Liver (tissue), 9 donors: ENCODE results near the gene MGRN1. TPM values are rescaled to one million over a fixed set of nuclear protein-coding genes. Genes with fewer than 3 reads are reported as not detected.

ENCODE experiments used
- DNase-seq: peaks from one replicate; pipeline ENCODE4 v3.0.0-alpha.2; 2017; ENCODE audit warnings: low spot score
- H3K27ac ChIP-seq, 2 donors: one replicate each; pipeline ENCODE4 v1.7.0; 2013; ENCODE audit warnings: inconsistent platforms in 2 of 2, low read length in 2 of 2, control low read depth in 1 of 2, low read depth in 1 of 2, mild to moderate bottlenecking in 1 of 2
- H3K27me3 ChIP-seq, 4 donors: one replicate each; pipeline versions ENCODE4 v1.6.1 to v1.7.0; 2013; ENCODE audit warnings: low read length in 3 of 4, inconsistent platforms in 1 of 4, mild to moderate bottlenecking in 1 of 4, moderate library complexity in 1 of 4; ENCODE audit not compliant: control insufficient read depth in 4 of 4, insufficient read depth in 4 of 4
- H3K36me3 ChIP-seq, 4 donors: one replicate each; pipeline versions ENCODE4 v1.6.1 to v1.7.0; 2013; ENCODE audit warnings: low read length in 3 of 4, mild to moderate bottlenecking in 3 of 4, low read depth in 1 of 4, moderate library complexity in 1 of 4; ENCODE audit not compliant: control insufficient read depth in 4 of 4, insufficient read depth in 3 of 4
- H3K4me1 ChIP-seq, 4 donors: one replicate each; pipeline versions ENCODE4 v1.6.1 to v1.7.0; 2013; ENCODE audit warnings: low read length in 3 of 4, mild to moderate bottlenecking in 3 of 4, moderate library complexity in 1 of 4; ENCODE audit not compliant: control insufficient read depth in 4 of 4, insufficient read depth in 4 of 4
- H3K4me3 ChIP-seq, 3 donors: one replicate each; pipeline versions ENCODE4 v1.6.1 to v1.7.0; 2013; ENCODE audit warnings: low read length in 3 of 3, control low read depth in 1 of 3, low read depth in 1 of 3, mild to moderate bottlenecking in 1 of 3
- H3K9ac ChIP-seq, 2 donors: one replicate each; pipeline ENCODE4 v1.7.0; 2013; ENCODE audit warnings: low read length in 2 of 2, mild to moderate bottlenecking in 2 of 2, moderate library complexity in 2 of 2, control low read depth in 1 of 2, low read depth in 1 of 2
- H3K9me3 ChIP-seq, 4 donors: one replicate each; pipeline versions ENCODE4 v1.6.1 to v1.7.0; 2013; ENCODE audit warnings: low read length in 3 of 4; ENCODE audit not compliant: control insufficient read depth in 4 of 4
- EGR1 ChIP-seq, 2 donors: IDR thresholded peaks; 2 replicates each; pipeline ENCODE4 v1.6.1; 2016 to 2018; ENCODE audit warnings: antibody characterized with exemption in 2 of 2, low read depth in 2 of 2
- FOXA1 ChIP-seq: IDR thresholded peaks from 2 replicates; pipeline ENCODE4 v1.6.1; 2016; ENCODE audit warnings: antibody characterized with exemption
- FOXA2 ChIP-seq: IDR thresholded peaks from 2 replicates; pipeline ENCODE4 v1.6.1; 2016; ENCODE audit warnings: antibody characterized with exemption
- HNF4A ChIP-seq, 2 donors: conservative IDR thresholded peaks; 2 replicates each; pipeline ENCODE4 v1.6.1; 2016; ENCODE audit warnings: antibody characterized with exemption in 2 of 2, mild to moderate bottlenecking in 2 of 2
- HNF4G ChIP-seq: IDR thresholded peaks from 2 replicates; pipeline ENCODE4 v1.6.1; 2016; ENCODE audit warnings: antibody characterized with exemption
- JUND ChIP-seq, 2 donors: IDR thresholded peaks; 2 replicates each; pipeline ENCODE4 v1.6.1; 2016; ENCODE audit warnings: antibody characterized with exemption in 2 of 2
- NR2F2 ChIP-seq: IDR thresholded peaks from 2 replicates; pipeline ENCODE4 v1.6.1; 2016; ENCODE audit warnings: antibody characterized with exemption
- RAD21 ChIP-seq, 2 donors: IDR thresholded peaks; 2 replicates each; pipeline ENCODE4 v1.6.1; 2016; ENCODE audit warnings: antibody characterized with exemption in 2 of 2, mild to moderate bottlenecking in 2 of 2
- RXRA ChIP-seq, 2 donors: IDR thresholded peaks; 2 replicates each; pipeline ENCODE4 v1.6.1; 2017 to 2018; ENCODE audit warnings: antibody characterized with exemption in 2 of 2, mild to moderate bottlenecking in 1 of 2
- TAF1 ChIP-seq: conservative IDR thresholded peaks from 2 replicates; pipeline ENCODE4 v1.6.1; 2016; ENCODE audit warnings: antibody characterized with exemption, mild to moderate bottlenecking
- YY1 ChIP-seq: IDR thresholded peaks from 2 replicates; pipeline ENCODE4 v1.6.1; 2016; ENCODE audit warnings: antibody characterized with exemption, mild to moderate bottlenecking
- WGBS: extraction: QIAGEN DNeasy Blood & Tissue Kit; methylation state at CpG from one replicate; pipeline ENCODE4 v1.1.7; 2013; 5-methylcytosine and 5-hydroxymethylcytosine counted together
- polyA plus RNA-seq, 2 donors: library from polyadenylated mRNA; stranded (reverse) in 1 of 2; unstranded in 1 of 2; fragments of 200-250 nt in 1 of 2; fragments of >200 nt in 1 of 2; fragmentation: Nextera tagmentation in 1 of 2; extraction: Ambion mirVana in 1 of 2; gene quantifications; one replicate each; pipeline versions ENCODE4 v1.2.1 to v1.2.3, GENCODE V29; 2013 to 2015
- total RNA-seq, 2 donors: library from RNA; depleted of rRNA; stranded (reverse); fragments of >200 nt; gene quantifications; one replicate each; pipeline ENCODE4 v1.2.3, GENCODE V29; 2014
- TF ChIP-seq, protein P1 (sequence below): IDR thresholded peaks from 2 replicates; pipeline ENCODE4 v1.6.1; 2016; ENCODE audit warnings: antibody characterized with exemption, mild to moderate bottlenecking
- TF ChIP-seq, protein P2 (sequence below): IDR thresholded peaks from 2 replicates; pipeline ENCODE4 v1.6.1; 2016; ENCODE audit warnings: antibody characterized with exemption
- TF ChIP-seq, protein P3 (sequence below): IDR thresholded peaks from 2 replicates; pipeline ENCODE4 v1.6.1; 2016; ENCODE audit warnings: antibody characterized with exemption
- TF ChIP-seq, protein P4 (sequence below): fragments of 150-350 bp; IDR thresholded peaks from 2 replicates; pipeline ENCODE4 v1.5.1; 2017; ENCODE audit warnings: improper control_type of control experiment, low read depth, low read length; ENCODE audit not compliant: missing input control
- donor health status: healthy.
- donor health status: healthy.
- donor health status: healthy.
- donor health status: healthy.
- donor health status: healthy.

MGRN1 gene
- total and polyA plus RNA-seq, 4 donors: 15.9 to 35.7 (median 25.9) TPM

DNA sequence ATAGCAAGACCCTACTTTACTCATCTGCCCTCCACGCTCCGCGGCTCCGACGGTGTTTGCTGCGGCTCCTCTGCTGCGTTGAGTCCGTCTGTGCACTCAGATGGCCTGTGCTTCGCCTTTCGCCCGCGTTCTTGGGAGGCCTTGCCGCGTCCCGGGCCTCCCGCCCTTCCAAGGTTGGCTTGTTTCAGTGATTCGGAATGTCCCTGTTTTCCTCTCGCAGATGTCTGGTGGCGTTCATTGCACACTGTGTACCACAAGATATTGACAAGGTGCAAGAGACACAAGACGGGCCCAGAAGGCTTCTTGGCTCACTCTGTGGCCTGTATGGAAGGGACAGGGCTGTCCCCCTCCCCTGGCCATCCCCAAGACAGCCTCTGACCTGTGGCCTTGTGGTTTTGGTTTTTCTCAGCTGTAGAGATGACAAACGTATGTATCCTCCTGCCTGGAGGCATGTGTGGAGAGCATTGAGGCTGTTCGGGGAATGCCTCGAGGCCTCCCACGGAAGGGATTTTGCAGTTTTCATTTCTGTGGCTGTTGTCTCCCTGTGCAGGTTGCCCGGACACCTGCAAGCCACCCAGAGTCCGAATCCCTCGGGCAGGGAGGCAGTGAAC, 15.4 kb downstream of the MGRN1 start (continued):
- TF ChIP-seq, protein P1, sequence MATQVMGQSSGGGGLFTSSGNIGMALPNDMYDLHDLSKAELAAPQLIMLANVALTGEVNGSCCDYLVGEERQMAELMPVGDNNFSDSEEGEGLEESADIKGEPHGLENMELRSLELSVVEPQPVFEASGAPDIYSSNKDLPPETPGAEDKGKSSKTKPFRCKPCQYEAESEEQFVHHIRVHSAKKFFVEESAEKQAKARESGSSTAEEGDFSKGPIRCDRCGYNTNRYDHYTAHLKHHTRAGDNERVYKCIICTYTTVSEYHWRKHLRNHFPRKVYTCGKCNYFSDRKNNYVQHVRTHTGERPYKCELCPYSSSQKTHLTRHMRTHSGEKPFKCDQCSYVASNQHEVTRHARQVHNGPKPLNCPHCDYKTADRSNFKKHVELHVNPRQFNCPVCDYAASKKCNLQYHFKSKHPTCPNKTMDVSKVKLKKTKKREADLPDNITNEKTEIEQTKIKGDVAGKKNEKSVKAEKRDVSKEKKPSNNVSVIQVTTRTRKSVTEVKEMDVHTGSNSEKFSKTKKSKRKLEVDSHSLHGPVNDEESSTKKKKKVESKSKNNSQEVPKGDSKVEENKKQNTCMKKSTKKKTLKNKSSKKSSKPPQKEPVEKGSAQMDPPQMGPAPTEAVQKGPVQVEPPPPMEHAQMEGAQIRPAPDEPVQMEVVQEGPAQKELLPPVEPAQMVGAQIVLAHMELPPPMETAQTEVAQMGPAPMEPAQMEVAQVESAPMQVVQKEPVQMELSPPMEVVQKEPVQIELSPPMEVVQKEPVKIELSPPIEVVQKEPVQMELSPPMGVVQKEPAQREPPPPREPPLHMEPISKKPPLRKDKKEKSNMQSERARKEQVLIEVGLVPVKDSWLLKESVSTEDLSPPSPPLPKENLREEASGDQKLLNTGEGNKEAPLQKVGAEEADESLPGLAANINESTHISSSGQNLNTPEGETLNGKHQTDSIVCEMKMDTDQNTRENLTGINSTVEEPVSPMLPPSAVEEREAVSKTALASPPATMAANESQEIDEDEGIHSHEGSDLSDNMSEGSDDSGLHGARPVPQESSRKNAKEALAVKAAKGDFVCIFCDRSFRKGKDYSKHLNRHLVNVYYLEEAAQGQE: no peak
- no peak for TF ChIP-seq RAD21 (IDR thresholded peaks at IDR 0.05)

DNA sequence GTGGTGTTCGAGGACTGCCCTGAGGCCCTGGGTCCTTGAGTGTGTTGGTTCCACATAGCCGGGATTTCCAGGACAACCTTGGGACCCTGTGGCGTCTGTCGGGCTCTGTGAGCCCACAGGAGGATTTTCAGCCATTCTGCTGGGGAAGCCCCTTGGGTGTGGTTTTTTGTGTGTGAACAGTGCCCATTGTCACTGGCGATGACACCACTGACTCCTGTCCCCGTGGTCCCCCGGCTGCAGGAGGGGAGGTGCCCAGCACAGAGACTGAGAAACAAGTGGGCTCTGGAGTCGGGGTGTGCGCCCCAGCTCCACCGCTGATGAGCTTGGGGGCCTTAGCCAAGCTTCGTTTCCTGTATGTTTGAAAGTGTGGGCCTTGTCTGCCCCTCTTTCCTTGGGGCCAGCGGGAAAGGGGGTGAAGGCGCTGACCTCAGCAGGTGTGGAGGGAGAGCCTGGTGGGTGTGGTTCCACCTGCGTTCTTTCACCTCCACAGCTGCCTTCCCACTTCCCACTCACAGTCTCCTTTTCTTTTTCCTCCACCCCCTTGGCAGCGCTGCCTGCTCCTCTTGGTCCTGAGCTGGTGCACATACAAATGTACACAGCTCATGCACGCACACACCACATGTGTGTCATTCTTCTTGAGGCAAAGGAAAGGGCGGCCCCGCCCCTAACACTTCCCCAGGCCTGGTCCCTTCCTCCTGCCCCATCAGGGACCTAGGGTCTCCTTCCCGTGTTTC, 16.1 kb downstream of the MGRN1 start:
- Histone ChIP-seq H3K4me3 (no peak overlapping the region), H3K36me3 (peaks cover 0 to 9% (median 0%) of the 10 kb centered on the region in 4 donors), H3K27me3 (no peaks in the 10 kb centered on the region), H3K4me1 (no peaks in the 10 kb centered on the region), H3K9me3 (no peaks in the 10 kb centered on the region), H3K27ac (no peak overlapping the region), H3K9ac (no peak overlapping the region)
- WGBS: 85% methylated on average over 19 of the region's 19 CpGs
- no peak for DNase-seq
- no peak for TF ChIP-seq HNF4G
- TF ChIP-seq FOXA2: no peak
- TF ChIP-seq HNF4A (conservative IDR thresholded peaks at IDR 0.05): no peak
- TF ChIP-seq JUND (IDR thresholded peaks at IDR 0.05): no peak
- no peak for TF ChIP-seq TAF1
- no peak for TF ChIP-seq NR2F2
- TF ChIP-seq, protein P2, sequence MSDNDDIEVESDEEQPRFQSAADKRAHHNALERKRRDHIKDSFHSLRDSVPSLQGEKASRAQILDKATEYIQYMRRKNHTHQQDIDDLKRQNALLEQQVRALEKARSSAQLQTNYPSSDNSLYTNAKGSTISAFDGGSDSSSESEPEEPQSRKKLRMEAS: no peak
- no peak for TF ChIP-seq RAD21 (IDR thresholded peaks at IDR 0.05)
- no peak for TF ChIP-seq FOXA1
- TF ChIP-seq, protein P1: no peak
- TF ChIP-seq RXRA (IDR thresholded peaks at IDR 0.05): no peak
- TF ChIP-seq, protein P3, sequence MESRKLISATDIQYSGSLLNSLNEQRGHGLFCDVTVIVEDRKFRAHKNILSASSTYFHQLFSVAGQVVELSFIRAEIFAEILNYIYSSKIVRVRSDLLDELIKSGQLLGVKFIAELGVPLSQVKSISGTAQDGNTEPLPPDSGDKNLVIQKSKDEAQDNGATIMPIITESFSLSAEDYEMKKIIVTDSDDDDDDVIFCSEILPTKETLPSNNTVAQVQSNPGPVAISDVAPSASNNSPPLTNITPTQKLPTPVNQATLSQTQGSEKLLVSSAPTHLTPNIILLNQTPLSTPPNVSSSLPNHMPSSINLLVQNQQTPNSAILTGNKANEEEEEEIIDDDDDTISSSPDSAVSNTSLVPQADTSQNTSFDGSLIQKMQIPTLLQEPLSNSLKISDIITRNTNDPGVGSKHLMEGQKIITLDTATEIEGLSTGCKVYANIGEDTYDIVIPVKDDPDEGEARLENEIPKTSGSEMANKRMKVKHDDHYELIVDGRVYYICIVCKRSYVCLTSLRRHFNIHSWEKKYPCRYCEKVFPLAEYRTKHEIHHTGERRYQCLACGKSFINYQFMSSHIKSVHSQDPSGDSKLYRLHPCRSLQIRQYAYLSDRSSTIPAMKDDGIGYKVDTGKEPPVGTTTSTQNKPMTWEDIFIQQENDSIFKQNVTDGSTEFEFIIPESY: no peak
- TF ChIP-seq, protein P4, sequence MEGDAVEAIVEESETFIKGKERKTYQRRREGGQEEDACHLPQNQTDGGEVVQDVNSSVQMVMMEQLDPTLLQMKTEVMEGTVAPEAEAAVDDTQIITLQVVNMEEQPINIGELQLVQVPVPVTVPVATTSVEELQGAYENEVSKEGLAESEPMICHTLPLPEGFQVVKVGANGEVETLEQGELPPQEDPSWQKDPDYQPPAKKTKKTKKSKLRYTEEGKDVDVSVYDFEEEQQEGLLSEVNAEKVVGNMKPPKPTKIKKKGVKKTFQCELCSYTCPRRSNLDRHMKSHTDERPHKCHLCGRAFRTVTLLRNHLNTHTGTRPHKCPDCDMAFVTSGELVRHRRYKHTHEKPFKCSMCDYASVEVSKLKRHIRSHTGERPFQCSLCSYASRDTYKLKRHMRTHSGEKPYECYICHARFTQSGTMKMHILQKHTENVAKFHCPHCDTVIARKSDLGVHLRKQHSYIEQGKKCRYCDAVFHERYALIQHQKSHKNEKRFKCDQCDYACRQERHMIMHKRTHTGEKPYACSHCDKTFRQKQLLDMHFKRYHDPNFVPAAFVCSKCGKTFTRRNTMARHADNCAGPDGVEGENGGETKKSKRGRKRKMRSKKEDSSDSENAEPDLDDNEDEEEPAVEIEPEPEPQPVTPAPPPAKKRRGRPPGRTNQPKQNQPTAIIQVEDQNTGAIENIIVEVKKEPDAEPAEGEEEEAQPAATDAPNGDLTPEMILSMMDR: no peak
- no peak for TF ChIP-seq YY1
- TF ChIP-seq EGR1 (IDR thresholded peaks at IDR 0.05; ENCODE audit: low read depth in 2 of 2): no peak
